HCT116 (cell line): Measurements from ENCODE around the gene ZNF8. TPM values are rescaled to one million over a fixed set of nuclear protein-coding genes. Genes with fewer than 3 reads are reported as not detected.

Source experiments
- ATAC-seq: fragments of 200-7000 bp; cut with Tn5 transposase; 2 replicates; pipeline ENCODE4 v1.9.1; 2020; ENCODE audit warnings: mild to moderate bottlenecking, moderate library complexity
- BruUV-seq: library from RNA; stranded (reverse); fragments of 400-500 nt; replicated peaks from 2 replicates; lab custom pipeline; 2021; lab: Mats Ljungman, UMichigan
- CTCF ChIA-PET: fragments of 300-600 bp; sonication (Branson Sonifier 250); formaldehyde crosslinking; loops from one replicate; lab custom pipeline; 2021; ENCODE audit warnings: antibody characterized with exemption; lab: Charles Lee
- POLR2A ChIA-PET: fragments of 300-600, 350-600 bp; sonication (Branson Sonifier 250); formaldehyde crosslinking; loops from one replicate; lab custom pipeline; 2021; ENCODE audit warnings: antibody characterized with exemption; lab: Charles Lee
- RAD21 ChIA-PET, 2 experiments: fragments of 300-600 bp; sonication (Branson Sonifier 250); formaldehyde crosslinking; loops; one replicate each; lab custom pipeline; 2023; ENCODE audit warnings: low total read pairs in 2 of 2; ENCODE audit not compliant: uncharacterized antibody in 2 of 2, unreplicated experiment in 2 of 2, low non-redundant PET in 1 of 2; lab: Charles Lee
- DNase-seq: peaks from one replicate; pipeline ENCODE4 v3.0.0-alpha.2; 2010; ENCODE audit warnings: low read depth, low spot score
- H2AFZ ChIP-seq: fragments of 200-600 bp; shearing (Covaris generic), sonication (generic); 2 replicates; pipeline ENCODE4 v1.6.1; 2017; ENCODE audit warnings: low read depth, mixed run types, mixed read lengths, antibody characterized with exemption, low read length; ENCODE audit not compliant: poor library complexity, severe bottlenecking
- H3K27ac ChIP-seq: 2 replicates; pipeline ENCODE4 v1.5.1; 2012; ENCODE audit warnings: low read depth, low read length
- H3K27me3 ChIP-seq: fragments of 200-600 bp; sonication (generic); 2 replicates; pipeline ENCODE4 v1.6.1; 2016; ENCODE audit warnings: mixed run types, low read length, mixed read lengths; ENCODE audit not compliant: insufficient read depth
- H3K36me3 ChIP-seq, 2 experiments: fragments of 200-500 bp in 1 of 2; fragments of 200-600 bp in 1 of 2; sonication (Bioruptor generic) in 1 of 2; sonication (generic) in 1 of 2; 2 replicates each; pipeline versions ENCODE4 v1.5.1 to v1.6.1; 2014 to 2016; ENCODE audit warnings: low read length in 2 of 2, inconsistent platforms in 1 of 2, mixed read lengths in 1 of 2, mixed run types in 1 of 2; ENCODE audit not compliant: insufficient read depth in 2 of 2, control insufficient read depth in 1 of 2
- H3K4me1 ChIP-seq, 2 experiments: fragments of 200-600 bp in 1 of 2; sonication (generic) in 1 of 2; 2 replicates each; pipeline versions ENCODE4 v1.5.1 to v1.6.1; 2012 to 2017; ENCODE audit warnings: low read length in 2 of 2, inconsistent platforms in 1 of 2, mild to moderate bottlenecking in 1 of 2, mixed read lengths in 1 of 2, mixed run types in 1 of 2, moderate library complexity in 1 of 2; ENCODE audit not compliant: insufficient read depth in 2 of 2, control insufficient read depth in 1 of 2
- H3K4me2 ChIP-seq: fragments of 200-600 bp; sonication (generic); 2 replicates; pipeline ENCODE4 v1.6.1; 2017; ENCODE audit warnings: mixed run types, low read length, mixed read lengths
- H3K4me3 ChIP-seq, 2 experiments: fragments of 200-600 bp in 1 of 2; sonication (generic) in 1 of 2; replicated peaks in 1 of 2; 2 replicates each; pipeline ENCODE4 v1.5.1; 2011 to 2016; ENCODE audit warnings: low read length in 2 of 2, control low read depth in 1 of 2, low read depth in 1 of 2, mild to moderate bottlenecking in 1 of 2, mixed read lengths in 1 of 2, mixed run types in 1 of 2
- H3K79me2 ChIP-seq: fragments of 200-600 bp; sonication (generic); 2 replicates; pipeline ENCODE4 v1.6.1; 2017; ENCODE audit warnings: mild to moderate bottlenecking, mixed run types, low read length, moderate library complexity, mixed read lengths; ENCODE audit not compliant: insufficient read depth
- H3K9ac ChIP-seq: fragments of 200-600 bp; sonication (generic); 2 replicates; pipeline ENCODE4 v1.6.1; 2016; ENCODE audit warnings: low read length, mixed read lengths
- H3K9me2 ChIP-seq: fragments of 200-600 bp; sonication (generic), shearing (Covaris generic); 2 replicates; pipeline ENCODE4 v1.6.1; 2017; ENCODE audit warnings: mixed run types, mild to moderate bottlenecking, moderate library complexity; ENCODE audit not compliant: insufficient read depth
- H3K9me3 ChIP-seq, 2 experiments: fragments of 200-500 bp in 1 of 2; fragments of 200-600 bp in 1 of 2; sonication (Bioruptor generic) in 1 of 2; sonication (generic) in 1 of 2; 2 replicates each; pipeline ENCODE4 v1.6.1; 2014 to 2017; ENCODE audit warnings: low read length in 2 of 2, mixed read lengths in 2 of 2, inconsistent platforms in 1 of 2, low read depth in 1 of 2, mild to moderate bottlenecking in 1 of 2, mixed run types in 1 of 2, moderate library complexity in 1 of 2; ENCODE audit not compliant: control insufficient read depth in 1 of 2, insufficient read depth in 1 of 2
- H4K20me1 ChIP-seq: fragments of 200-600 bp; sonication (generic), shearing (Covaris generic); 2 replicates; pipeline ENCODE4 v1.6.1; 2017; ENCODE audit warnings: mixed run types, mild to moderate bottlenecking, moderate library complexity; ENCODE audit not compliant: insufficient read depth
- CEBPB ChIP-seq: IDR thresholded peaks from 2 replicates; pipeline ENCODE4 v1.6.1; 2012; ENCODE audit warnings: low read depth
- EGR1 ChIP-seq: IDR thresholded peaks from 2 replicates; pipeline ENCODE4 v1.6.1; 2012; ENCODE audit warnings: low read depth
- ELF1 ChIP-seq: IDR thresholded peaks from 2 replicates; pipeline ENCODE4 v1.6.1; 2012; ENCODE audit warnings: low read depth, borderline replicate concordance
- EZH2 ChIP-seq: fragments of 200-600 bp; sonication (generic); IDR thresholded peaks from 2 replicates; pipeline ENCODE4 v1.6.1; 2017; ENCODE audit warnings: antibody characterized with exemption, mixed run types
- FOSL1 ChIP-seq: IDR thresholded peaks from 2 replicates; pipeline ENCODE4 v1.6.1; 2012; ENCODE audit warnings: low read depth
- RAD21 ChIP-seq: IDR thresholded peaks from 2 replicates; pipeline ENCODE4 v1.6.1; 2012; ENCODE audit warnings: low read depth, mild to moderate bottlenecking
- SIN3A ChIP-seq: IDR thresholded peaks from 2 replicates; pipeline ENCODE4 v1.6.1; 2012; ENCODE audit warnings: low read depth
- TCF7L2 ChIP-seq: IDR thresholded peaks from 2 replicates; pipeline ENCODE4 v1.7.0; 2011; ENCODE audit warnings: borderline replicate concordance, inconsistent platforms; ENCODE audit not compliant: insufficient read depth, insufficient read length; ENCODE audit errors: extremely low read depth
- YY1 ChIP-seq: IDR thresholded peaks from 2 replicates; pipeline ENCODE4 v1.6.1; 2011; ENCODE audit warnings: low read length, low read depth, moderate library complexity, mild to moderate bottlenecking; ENCODE audit not compliant: insufficient replicate concordance; ENCODE audit errors: extremely low read depth
- ZFX ChIP-seq: fragments of 450-650 bp; IDR thresholded peaks from 2 replicates; pipeline ENCODE4 v1.6.1; 2017
- intact Hi-C: fragments of 100-400 bp; cut with micrococcal nuclease; formaldehyde crosslinking; loops from 2 replicates; pipeline ENCODE4 v1.10.0; 2022
- total RNA-seq: library from RNA; stranded (reverse); gene quantifications from one replicate; pipeline ENCODE4 v1.2.1, GENCODE V29; 2021; ENCODE audit not compliant: unreplicated experiment
- TF ChIP-seq, protein P1 (sequence below): IDR thresholded peaks from 2 replicates; pipeline ENCODE4 v1.6.1; 2011; ENCODE audit warnings: mild to moderate bottlenecking, low read length, moderate library complexity; ENCODE audit not compliant: insufficient replicate concordance; ENCODE audit errors: extremely low read depth
- TF ChIP-seq, protein P2 (sequence below): IDR thresholded peaks from 2 replicates; pipeline ENCODE4 v1.6.1; 2012

ZNF8 gene
- total RNA-seq, 1 experiment from 2014 or later = 6.4 TPM

DNA sequence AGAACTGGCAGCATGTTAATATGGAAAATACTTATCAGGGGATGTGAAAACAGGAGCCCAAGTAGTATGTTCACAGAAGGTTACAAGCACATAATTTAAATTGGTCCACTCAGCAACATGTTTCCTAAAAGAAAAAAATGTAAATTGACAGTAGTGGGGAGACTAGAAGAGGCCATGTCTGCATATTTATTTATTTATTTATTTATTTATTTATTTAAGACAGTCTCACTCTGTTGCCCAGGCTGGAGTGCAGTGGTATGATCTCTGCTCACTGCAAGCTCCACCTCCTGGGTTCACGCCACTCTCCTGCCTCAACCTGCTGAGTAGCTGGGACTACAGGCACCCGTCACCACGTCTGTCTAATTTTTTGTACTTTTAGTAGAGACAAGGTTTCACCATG, 13.7 kb upstream of the ZNF8 start:
- no peak overlapping the region for H3K9ac ChIP-seq
- POLR2A ChIA-PET = no interaction called here
- RAD21 ChIA-PET = no interaction called here
- no peak overlapping the region for H3K4me3 ChIP-seq
- no peaks in the 10 kb centered on the region for H3K79me2 ChIP-seq
- H3K27ac ChIP-seq = no peak overlapping the region
- intact Hi-C loops = no loop called here
- no TSS peak for BruUV-seq
- H2AFZ ChIP-seq = no peak overlapping the region
- H3K36me3 ChIP-seq = peaks cover 6 to 25% of the 10 kb centered on the region in 2 experiments; a peak in 3 of 4 replicates
- no peaks in the 10 kb centered on the region for H3K27me3 ChIP-seq
- no peaks in the 10 kb centered on the region for H3K4me1 ChIP-seq
- no peak for DNase-seq
- H3K9me3 ChIP-seq = peaks cover 45 to 52% of the 10 kb centered on the region in 2 experiments; a peak in 3 of 4 replicates
- no peak overlapping the region for H3K4me2 ChIP-seq
- TF ChIP-seq EGR1 = no peak
- no peak for TF ChIP-seq YY1
- no peak for TF ChIP-seq CEBPB
- TF ChIP-seq, protein P1, sequence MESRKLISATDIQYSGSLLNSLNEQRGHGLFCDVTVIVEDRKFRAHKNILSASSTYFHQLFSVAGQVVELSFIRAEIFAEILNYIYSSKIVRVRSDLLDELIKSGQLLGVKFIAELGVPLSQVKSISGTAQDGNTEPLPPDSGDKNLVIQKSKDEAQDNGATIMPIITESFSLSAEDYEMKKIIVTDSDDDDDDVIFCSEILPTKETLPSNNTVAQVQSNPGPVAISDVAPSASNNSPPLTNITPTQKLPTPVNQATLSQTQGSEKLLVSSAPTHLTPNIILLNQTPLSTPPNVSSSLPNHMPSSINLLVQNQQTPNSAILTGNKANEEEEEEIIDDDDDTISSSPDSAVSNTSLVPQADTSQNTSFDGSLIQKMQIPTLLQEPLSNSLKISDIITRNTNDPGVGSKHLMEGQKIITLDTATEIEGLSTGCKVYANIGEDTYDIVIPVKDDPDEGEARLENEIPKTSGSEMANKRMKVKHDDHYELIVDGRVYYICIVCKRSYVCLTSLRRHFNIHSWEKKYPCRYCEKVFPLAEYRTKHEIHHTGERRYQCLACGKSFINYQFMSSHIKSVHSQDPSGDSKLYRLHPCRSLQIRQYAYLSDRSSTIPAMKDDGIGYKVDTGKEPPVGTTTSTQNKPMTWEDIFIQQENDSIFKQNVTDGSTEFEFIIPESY = no peak
- TF ChIP-seq ZFX = no peak
- no peak for TF ChIP-seq SIN3A
- no peak for TF ChIP-seq EZH2
- no peak for ATAC-seq
- no peaks in the 10 kb centered on the region for H4K20me1 ChIP-seq
- H3K9me2 ChIP-seq = no peaks in the 10 kb centered on the region
- CTCF ChIA-PET = no interaction called here

DNA sequence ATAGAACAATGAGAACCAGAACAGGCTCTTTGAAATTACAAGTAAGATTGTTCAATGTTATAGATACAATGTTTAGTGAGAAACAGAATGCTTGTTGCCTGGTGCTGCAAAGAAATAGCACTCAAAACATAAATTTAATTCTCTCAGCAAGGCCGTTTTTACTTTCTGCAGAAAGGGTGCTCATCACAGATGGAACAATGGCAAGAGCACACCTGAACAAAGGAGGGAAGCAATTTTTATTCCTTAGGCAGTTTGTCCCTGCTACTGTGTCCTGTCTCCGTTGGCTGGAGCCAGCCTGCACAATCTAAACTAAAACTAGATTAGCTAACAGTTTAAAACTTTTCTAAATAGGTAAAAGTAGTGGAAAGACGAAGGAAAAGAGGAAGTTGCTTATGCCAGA, 10.4 kb upstream of the ZNF8 start:
- Histone ChIP-seq H4K20me1 (no peaks in the 10 kb centered on the region), H3K36me3 (no peaks in the 10 kb centered on the region; a peak in 1 of 4 replicates), H3K27ac (no peak overlapping the region), H3K4me2 (no peak overlapping the region), H2AFZ (no peak overlapping the region), H3K4me3 (no peak overlapping the region), H3K4me1 (no peaks in the 10 kb centered on the region), H3K9me3 (peaks cover 15 to 36% of the 10 kb centered on the region in 2 experiments; a peak in 3 of 4 replicates), H3K9me2 (no peaks in the 10 kb centered on the region), H3K79me2 (no peaks in the 10 kb centered on the region), H3K27me3 (no peaks in the 10 kb centered on the region), H3K9ac (no peak overlapping the region)
- BruUV-seq = no TSS peak
- no peak for ATAC-seq
- ChIA-PET RAD21 (no interaction called here), POLR2A (no interaction called here), CTCF (no interaction called here)
- intact Hi-C loops = no loop called here
- DNase-seq = no peak
- TF ChIP-seq SIN3A (no peak), RAD21 (no peak), ELF1 (no peak), TCF7L2 (no peak), FOSL1 (no peak)
- TF ChIP-seq, protein P2, sequence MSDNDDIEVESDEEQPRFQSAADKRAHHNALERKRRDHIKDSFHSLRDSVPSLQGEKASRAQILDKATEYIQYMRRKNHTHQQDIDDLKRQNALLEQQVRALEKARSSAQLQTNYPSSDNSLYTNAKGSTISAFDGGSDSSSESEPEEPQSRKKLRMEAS = no peak
- TF ChIP-seq, protein P1 = no peak
